Aorta (tissue), 5 donors: ENCODE data around the gene GOLGA8S. TPM values are rescaled to one million over a fixed set of nuclear protein-coding genes. Genes with fewer than 3 reads are reported as not detected.
"Not testable (repeated sequence)": the region's sequence is repeated elsewhere in the genome, so short reads cannot be mapped to it uniquely, and the experiment has no call there.

Source experiments
- ATAC-seq: fragments of 200-7000 bp; cut with Tn5 transposase; one replicate; pipeline ENCODE4 v1.9.1; 2022; ENCODE audit warnings: moderate library complexity; ENCODE audit not compliant: low FRiP score
- DNase-seq, 2 donors: peaks; one replicate each; pipeline ENCODE4 v3.0.0-alpha.2; 2020
- H3K27ac ChIP-seq, 2 donors: one replicate each; pipeline ENCODE4 v1.5.1; 2013; ENCODE audit warnings: low read length in 2 of 2, mild to moderate bottlenecking in 2 of 2, moderate library complexity in 2 of 2, control low read depth in 1 of 2, inconsistent platforms in 1 of 2, low read depth in 1 of 2
- H3K27me3 ChIP-seq, 2 donors: one replicate each; pipeline ENCODE4 v1.6.1; 2013; ENCODE audit warnings: control low read depth in 1 of 2, low read length in 1 of 2, mild to moderate bottlenecking in 1 of 2, moderate library complexity in 1 of 2; ENCODE audit not compliant: insufficient read depth in 2 of 2, control insufficient read depth in 1 of 2
- H3K36me3 ChIP-seq, 2 donors: one replicate each; pipeline ENCODE4 v1.6.1; 2013; ENCODE audit warnings: control low read depth in 1 of 2, low read length in 1 of 2, mild to moderate bottlenecking in 1 of 2; ENCODE audit not compliant: insufficient read depth in 2 of 2, control insufficient read depth in 1 of 2
- H3K4me1 ChIP-seq, 2 donors: one replicate each; pipeline ENCODE4 v1.6.1; 2013; ENCODE audit warnings: low read length in 2 of 2, control low read depth in 1 of 2, mild to moderate bottlenecking in 1 of 2, moderate library complexity in 1 of 2; ENCODE audit not compliant: insufficient read depth in 2 of 2, control insufficient read depth in 1 of 2
- H3K4me3 ChIP-seq, 2 donors: one replicate each; pipeline ENCODE4 v1.5.1; 2013; ENCODE audit warnings: low read length in 2 of 2, control low read depth in 1 of 2, mild to moderate bottlenecking in 1 of 2
- H3K9me3 ChIP-seq: one replicate; pipeline ENCODE4 v1.6.1; 2013; ENCODE audit warnings: mild to moderate bottlenecking, low read length; ENCODE audit not compliant: control insufficient read depth
- WGBS, 2 donors: extraction: QIAGEN DNeasy Blood & Tissue Kit; methylation state at CpG; one replicate each; pipeline ENCODE4 v1.1.7; 2013; 5-methylcytosine and 5-hydroxymethylcytosine counted together
- intact Hi-C, 2 donors: fragments of 100-400 bp; cut with DNase I; formaldehyde crosslinking; loops; one replicate each; pipeline versions ENCODE4 v1.14.2 to v1.15.0; 2022
- polyA plus RNA-seq, 2 donors: library from polyadenylated mRNA; stranded (reverse); fragments of 200-250 nt; gene quantifications; one replicate each; pipeline ENCODE4 v1.2.3, GENCODE V29; 2013
- total RNA-seq, 2 donors: library from RNA; stranded (reverse); fragmentation: NEBNext Ultra II Directional; extraction: Animal tissue kit (Norgen Biotek cat#: 25700); gene quantifications; one replicate each; pipeline ENCODE4 v1.2.1, GENCODE V29; 2021
- donor health status: healthy with polysubstance abuse.
- donor health status: Bipolar disorder and iron deficiency.
- donor health status: DM: no; HTN: no; CAD: no.
- donor health status: DM: no; HTN: no; CAD: no.
- donor health status: DM: yes; HTN: yes; CAD: no.

The GOLGA8S gene
- total and polyA plus RNA-seq, 4 donors: 0.25 to 1.4 (median 0.39) TPM

DNA sequence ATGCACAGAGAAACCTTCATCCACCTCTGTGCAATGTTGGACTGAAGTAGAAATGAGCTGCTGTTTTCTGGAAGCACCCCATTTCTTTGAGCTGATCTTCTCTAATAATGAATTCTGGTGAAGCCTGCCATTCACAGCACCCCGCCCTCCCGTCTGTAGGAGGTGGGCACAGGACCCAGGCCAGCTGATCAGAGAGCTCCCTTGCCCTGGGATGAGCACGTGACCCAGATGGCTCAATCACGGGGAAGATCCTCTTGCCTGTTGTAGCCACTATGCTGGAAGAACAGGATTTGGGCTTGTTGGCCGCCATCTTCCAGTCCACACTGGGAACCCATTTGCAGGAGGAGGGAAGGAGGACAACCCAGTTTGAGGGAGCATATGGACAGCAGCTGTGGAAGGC, 48.0 kb downstream of the GOLGA8S start:
- Histone ChIP-seq H3K9me3 (no peaks in the 10 kb centered on the region), H3K36me3 (no peaks in the 10 kb centered on the region), H3K27ac (peak overlapping the region; percentile 68 to 100), H3K4me3 (no peak overlapping the region), H3K4me1 (peaks cover 3 to 7% of the 10 kb centered on the region in 2 donors), H3K27me3 (no peaks in the 10 kb centered on the region)
- ATAC-seq (no peak), DNase-seq (peak in 1 of 2 donors; percentile 37)
- intact Hi-C loops: no loop called here
- 76 to 86% methylated on average over 5 of the region's 5 CpGs for WGBS, 2 donors

DNA sequence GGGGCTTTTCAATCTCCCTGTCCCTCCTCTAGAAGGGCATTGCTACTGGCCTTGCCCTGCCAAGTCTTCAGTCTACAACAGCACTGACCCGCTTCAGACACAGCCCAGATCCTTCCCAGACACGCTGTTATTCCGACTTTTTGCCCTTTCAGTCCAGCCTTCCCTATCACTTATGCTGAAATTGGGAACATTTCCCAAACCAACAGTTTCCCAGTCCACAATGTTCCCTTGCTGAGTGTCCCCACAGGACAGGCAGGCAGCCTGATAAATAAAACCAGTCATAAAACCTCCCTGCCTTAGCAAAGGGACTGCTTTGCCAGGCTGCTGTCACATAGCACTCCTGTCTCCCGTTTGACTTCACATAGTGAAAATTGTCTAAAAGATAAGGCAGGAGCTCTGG, 49.0 kb downstream of the GOLGA8S start:
- DNase-seq: peak in 1 of 2 donors; percentile 63
- no peak overlapping the region for H3K4me3 ChIP-seq
- intact Hi-C loops: no loop called here
- H3K36me3 ChIP-seq: no peaks in the 10 kb centered on the region
- peak; percentile 77 for ATAC-seq
- H3K4me1 ChIP-seq: peaks cover 3 to 7% of the 10 kb centered on the region in 2 donors
- WGBS, 2 donors: 7 to 10% methylated on average over 4 of the region's 4 CpGs
- no peaks in the 10 kb centered on the region for H3K27me3 ChIP-seq
- peak overlapping the region; percentile 68 to 100 for H3K27ac ChIP-seq
- no peaks in the 10 kb centered on the region for H3K9me3 ChIP-seq

DNA sequence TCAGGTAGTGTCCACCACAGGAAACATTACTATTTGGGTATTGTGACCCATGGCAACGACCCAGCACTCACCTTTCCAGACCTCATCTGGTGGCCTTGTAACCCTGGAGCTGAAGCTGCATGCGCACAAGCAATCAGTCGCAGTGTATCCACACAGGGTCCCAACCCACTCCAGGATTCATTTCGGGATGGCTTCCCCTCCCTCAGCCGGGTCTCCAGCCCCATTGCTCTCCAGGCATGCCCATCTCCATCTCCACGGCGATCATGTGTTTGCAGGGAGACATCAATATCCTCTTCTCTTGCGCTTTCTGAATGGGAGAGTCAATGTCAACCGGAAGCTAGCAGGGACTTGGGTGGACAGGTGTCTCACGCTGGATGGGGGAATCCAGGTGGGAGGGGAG, 57.3 kb downstream of the GOLGA8S start:
- peak; percentile 3 to 59 for DNase-seq
- H3K27ac ChIP-seq: no peak overlapping the region
- H3K4me3 ChIP-seq: no peak overlapping the region
- H3K4me1 ChIP-seq: no peaks in the 10 kb centered on the region
- no peaks in the 10 kb centered on the region for H3K27me3 ChIP-seq
- WGBS, 2 donors: 86 to 88% methylated on average over 10 of the region's 10 CpGs
- no peaks in the 10 kb centered on the region for H3K36me3 ChIP-seq
- intact Hi-C loops: no loop called here
- no peak for ATAC-seq
- no peaks in the 10 kb centered on the region for H3K9me3 ChIP-seq

DNA sequence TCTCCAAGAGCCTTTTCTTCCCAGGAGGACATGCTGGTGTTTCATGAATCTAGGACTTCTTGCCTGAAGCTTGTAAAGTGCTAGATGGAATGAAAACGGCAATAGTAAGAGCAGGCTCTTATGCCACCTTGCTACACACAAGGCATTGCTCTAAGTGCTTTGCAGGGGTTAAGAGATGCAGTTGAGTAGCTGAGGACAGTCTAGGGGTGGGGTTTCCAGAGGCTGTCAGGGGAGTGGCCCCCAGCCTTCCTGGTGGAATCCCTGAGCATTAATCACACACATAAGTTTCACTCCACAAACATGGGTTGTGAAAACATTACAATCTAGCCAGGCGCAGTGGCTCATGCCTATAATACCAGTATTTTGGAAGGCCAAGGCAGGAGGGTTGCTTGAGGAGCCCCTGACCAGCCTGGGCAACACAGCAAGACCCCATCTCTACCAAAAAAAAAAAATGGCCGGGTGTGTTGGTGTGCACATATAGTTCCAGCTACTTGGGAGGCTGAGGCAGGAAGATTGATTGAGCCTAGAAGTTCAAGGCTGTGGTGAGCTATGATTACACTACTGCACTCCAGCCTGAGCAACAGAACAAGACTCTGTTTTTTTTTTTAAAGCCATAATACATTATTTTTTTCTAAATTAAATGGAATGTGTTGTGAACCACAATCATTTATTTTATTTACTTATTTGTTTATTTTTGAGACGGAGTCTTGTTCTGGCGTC, 58.5 kb downstream of the GOLGA8S start:
- H3K4me3 ChIP-seq, H3K27ac ChIP-seq, H3K27me3 ChIP-seq, intact Hi-C loops, ATAC-seq, H3K4me1 ChIP-seq, H3K9me3 ChIP-seq, H3K36me3 ChIP-seq: not testable (repeated sequence)
- peak; percentile 9 to 12 for DNase-seq
- 68 to 73% methylated on average over 5 of the region's 5 CpGs for WGBS, 2 donors

Other genes with a start within 250 kb of the GOLGA8S start
- not detected for gene GOLGA6L1, start 217.9 kb upstream of the GOLGA8S start, total RNA-seq
- not detected for gene GOLGA6L1, start 217.9 kb upstream of the GOLGA8S start, polyA plus RNA-seq
- not detected for gene GOLGA6L26, start 20.6 kb upstream of the GOLGA8S start, total RNA-seq
- gene GOLGA6L26, start 20.6 kb upstream of the GOLGA8S start, polyA plus RNA-seq: not detected
- gene GOLGA6L2, start 92.5 kb downstream of the GOLGA8S start, total RNA-seq: not detected
- gene GOLGA6L2, start 92.5 kb downstream of the GOLGA8S start, polyA plus RNA-seq: under 1 TPM in 1 of 2 donors, not detected in 1; 0.13 TPM
- 1 to 10 TPM in 1 of 2 donors, not detected in 1; 1.6 TPM for gene MKRN3, start 210.9 kb downstream of the GOLGA8S start, total RNA-seq
- under 1 TPM; 0.13 to 0.28 TPM for gene MKRN3, start 210.9 kb downstream of the GOLGA8S start, polyA plus RNA-seq